ENCODE data around the gene APLP1.
"Not testable (repeated sequence)": the region's sequence is repeated elsewhere in the genome, so short reads cannot be mapped to it uniquely, and the experiment has no call there.

The APLP1 gene

GRCh38 chr19:35853038-35853756 is 15.2 kb upstream of the APLP1 start:
- no peak for DNase-seq

DNA sequence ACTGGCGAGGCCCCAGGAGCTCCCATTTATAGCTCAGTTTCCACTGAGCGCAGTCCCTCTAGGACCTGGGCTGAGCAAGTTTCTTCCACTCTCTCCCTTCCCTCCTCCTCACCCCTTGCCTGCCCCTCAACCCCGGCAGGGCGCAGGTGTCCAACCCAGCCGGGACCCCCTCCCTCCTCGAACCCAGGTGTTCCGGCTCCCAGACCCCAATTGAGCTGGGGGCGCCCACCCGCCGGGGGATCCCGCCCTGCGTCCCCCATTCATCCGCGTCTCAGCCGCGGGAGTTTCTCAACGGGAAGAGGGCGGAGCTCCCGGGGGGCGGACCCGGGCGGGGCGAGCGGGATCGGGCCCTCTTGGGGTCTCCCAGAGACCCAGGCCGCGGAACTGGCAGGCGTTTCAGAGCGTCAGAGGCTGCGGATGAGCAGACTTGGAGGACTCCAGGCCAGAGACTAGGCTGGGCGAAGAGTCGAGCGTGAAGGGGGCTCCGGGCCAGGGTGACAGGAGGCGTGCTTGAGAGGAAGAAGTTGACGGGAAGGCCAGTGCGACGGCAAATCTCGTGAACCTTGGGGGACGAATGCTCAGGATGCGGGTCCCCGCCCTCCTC is 11.7 kb upstream of the APLP1 start, which contains the start of gene KIRREL2:
Gene KIRREL2 (plus strand): TSS at position 366 of the 604 bp plus-strand sequence. CDS start 209 bp downstream, at position 575.
- DNase-seq = peak; percentile 53

DNA sequence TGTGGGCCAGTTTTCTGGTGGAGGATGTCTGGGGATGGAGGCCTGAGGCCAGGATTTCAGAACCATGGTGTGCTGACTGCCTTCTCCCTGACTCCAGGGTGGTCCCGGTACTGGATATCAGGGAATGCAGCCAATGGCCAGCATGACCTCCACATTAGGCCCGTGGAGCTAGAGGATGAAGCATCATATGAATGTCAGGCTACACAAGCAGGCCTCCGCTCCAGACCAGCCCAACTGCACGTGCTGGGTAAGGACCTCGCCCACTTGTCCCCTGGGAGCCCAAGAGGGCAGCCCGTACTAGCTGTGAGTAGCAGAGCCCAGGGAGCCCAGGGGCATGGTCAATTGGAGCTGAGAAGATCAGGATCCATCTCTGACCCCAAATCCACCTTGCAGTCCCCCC is 10.1 kb upstream of the APLP1 start:
- no peak for DNase-seq

DNA sequence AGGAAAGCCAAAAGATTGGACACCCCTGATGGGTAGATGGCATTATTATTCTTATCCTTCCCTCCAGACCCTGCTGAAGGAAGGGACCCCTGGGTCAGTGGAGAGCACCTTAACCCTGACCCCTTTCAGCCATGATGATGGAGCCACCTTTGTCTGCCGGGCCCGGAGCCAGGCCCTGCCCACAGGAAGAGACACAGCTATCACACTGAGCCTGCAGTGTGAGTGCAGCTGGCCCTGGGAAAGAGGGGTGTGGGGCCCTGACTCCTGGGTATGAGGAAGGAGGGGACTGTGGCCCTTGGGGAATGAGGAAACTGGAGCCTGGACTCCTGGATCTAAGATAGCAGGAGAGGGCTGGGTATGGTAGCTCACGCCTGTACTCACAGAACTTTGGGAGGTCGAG is 9.0 kb upstream of the APLP1 start:
- no peak for DNase-seq

GRCh38 chr19:35860436-35860817 is 7.9 kb upstream of the APLP1 start:
- no peak for DNase-seq

DNA sequence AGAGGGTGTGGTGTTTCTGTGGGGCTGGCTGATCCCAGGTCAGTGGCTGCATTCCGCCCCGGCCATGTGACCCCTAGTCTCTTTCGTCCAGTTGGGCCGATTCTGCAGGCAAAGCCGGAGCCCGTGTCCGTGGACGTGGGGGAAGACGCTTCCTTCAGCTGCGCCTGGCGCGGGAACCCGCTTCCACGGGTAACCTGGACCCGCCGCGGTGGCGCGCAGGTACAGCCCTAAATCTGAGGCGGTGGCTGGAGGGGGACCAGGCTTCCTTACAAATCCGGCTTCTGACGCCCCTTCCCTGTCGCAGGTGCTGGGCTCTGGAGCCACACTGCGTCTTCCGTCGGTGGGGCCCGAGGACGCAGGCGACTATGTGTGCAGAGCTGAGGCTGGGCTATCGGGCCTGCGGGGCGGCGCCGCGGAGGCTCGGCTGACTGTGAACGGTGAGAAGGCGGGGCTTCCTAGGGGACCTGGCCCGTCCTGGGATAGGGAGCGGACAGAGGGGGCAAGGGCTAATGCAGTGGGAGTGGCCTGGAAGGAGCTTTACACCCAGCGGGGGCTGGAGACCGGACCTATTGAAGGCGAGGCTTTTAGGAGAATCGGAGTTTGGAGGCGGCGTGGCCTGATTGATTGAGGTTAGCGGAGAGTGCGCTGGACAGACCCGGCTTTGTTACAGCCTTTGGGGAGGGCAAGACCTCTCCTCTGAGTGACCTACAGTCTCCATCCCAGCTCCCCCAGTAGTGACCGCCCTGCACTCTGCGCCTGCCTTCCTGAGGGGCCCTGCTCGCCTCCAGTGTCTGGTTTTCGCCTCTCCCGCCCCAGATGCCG is 7.3 kb upstream of the APLP1 start:
- no peak for DNase-seq

DNA sequence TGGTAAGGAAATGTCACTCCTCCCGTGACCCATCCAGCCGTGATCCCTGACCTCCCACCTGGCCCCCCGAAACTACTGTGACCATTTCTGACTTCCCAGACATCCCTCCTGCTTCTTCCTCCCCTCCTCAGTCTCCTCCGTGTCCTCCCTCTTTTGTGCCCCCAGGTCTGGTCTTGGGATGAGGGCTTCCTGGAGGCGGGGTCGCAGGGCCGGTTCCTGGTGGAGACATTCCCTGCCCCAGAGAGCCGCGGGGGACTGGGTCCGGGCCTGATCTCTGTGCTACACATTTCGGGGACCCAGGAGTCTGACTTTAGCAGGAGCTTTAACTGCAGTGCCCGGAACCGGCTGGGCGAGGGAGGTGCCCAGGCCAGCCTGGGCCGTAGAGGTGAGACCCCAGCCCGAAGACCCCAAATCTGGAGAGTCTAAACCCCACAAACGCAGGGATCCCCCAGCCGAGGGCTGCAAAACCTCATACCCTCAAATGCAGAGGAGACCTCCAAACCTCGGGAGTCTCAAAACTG is 6.7 kb upstream of the APLP1 start:
- no peak for DNase-seq

- DNase-seq = no peak
These were observed 5.8 kb upstream of the APLP1 start for GRCh38 chr19:35862528-35862927.

GRCh38 chr19:35863018-35863417 is 5.4 kb upstream of the APLP1 start:
- DNase-seq = no peak

GRCh38 chr19:35868823-35869326 is 501 bp downstream of the APLP1 start:
- DNase-seq = no peak

DNA sequence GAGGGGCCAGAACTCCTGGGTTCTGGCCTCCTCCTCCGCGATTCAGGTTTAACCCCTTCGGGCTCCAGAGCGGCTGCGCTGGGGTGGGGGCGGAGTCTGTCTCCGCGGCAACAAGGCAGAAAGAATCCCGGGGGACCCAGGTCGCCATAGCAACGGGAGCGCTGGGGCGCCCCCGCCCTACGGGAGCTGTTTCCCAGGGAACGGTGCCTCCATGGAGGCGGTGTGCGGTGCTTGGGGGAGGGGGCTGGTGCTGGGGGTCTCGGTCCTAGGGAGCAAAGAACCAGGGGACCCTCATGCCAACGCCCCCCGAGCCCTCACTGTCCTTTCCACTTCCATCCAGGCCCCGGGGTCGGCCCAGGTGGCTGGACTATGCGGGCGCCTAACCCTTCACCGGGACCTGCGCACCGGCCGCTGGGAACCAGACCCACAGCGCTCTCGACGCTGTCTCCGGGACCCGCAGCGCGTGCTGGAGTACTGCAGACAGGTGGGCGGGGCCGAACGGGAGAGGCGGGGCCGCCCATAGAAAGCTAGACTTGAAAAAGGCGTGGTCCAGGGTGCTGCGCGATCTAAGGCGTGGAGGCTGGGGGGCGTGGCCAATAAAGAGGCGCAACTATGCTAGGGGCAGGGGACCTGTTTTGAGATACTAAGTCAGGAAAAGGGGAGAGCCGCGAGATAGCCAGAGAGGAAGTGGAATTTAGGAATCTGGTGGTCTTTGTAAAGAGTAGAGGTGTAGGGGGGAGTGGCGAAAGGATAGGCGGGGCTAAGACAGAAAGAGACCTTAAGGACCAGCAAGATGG is 1.2 kb downstream of the APLP1 start:
- peak; percentile 81 for DNase-seq

DNA sequence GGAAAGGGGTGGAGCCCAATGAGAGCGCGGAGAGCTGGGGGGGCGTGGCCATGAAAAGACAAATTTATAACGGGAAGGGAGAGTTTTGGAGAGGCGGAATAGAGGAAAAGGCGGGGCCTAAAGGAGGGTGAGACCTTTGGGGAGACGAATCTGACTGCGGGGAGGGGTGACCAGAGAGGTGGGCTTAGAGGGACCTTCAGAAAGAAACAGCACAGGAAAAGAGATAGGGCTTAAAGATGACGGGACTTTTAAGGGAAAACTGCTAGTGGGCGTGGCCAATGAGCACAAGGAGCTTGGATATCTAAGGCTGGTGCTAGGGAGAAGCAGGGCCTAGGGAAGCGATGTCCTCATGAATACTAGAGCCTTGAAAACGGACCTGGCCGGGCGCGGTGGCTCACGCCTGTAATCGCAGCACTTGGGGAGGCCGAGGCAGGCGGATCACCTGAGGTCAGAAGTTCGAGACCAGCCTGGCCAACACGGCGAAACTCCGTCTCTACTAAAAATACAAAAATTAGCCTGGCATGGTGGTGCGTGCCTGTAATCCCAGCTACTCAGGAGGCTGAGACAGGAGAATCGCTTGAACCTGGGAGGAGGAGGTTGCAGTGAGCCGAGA is 1.9 kb downstream of the APLP1 start:
- DNase-seq = not testable (repeated sequence)

- no peak for DNase-seq
These were observed 2.4 kb downstream of the APLP1 start for GRCh38 chr19:35870798-35871197.

- DNase-seq = no peak
These were observed 3.2 kb downstream of the APLP1 start for GRCh38 chr19:35871611-35872010.

GRCh38 chr19:35872180-35872579 is 3.8 kb downstream of the APLP1 start:
- DNase-seq = no peak

- no peak for DNase-seq
These were observed 6.1 kb downstream of the APLP1 start for GRCh38 chr19:35874392-35874930.

DNA sequence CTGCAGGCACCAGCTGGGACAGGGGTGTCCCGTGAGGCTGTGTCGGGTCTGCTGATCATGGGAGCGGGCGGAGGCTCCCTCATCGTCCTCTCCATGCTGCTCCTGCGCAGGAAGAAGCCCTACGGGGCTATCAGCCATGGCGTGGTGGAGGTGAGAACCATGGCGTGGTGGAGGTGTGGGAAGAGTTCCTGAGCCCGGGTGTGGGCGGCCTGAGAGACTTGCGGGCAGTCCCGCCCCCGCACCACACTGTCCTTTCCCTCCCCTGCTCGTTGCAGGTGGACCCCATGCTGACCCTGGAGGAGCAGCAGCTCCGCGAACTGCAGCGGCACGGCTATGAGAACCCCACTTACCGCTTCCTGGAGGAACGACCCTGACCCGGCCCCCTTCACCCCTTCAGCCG is 10.7 kb downstream of the APLP1 start:
- no peak for DNase-seq

GRCh38 chr19:35879770-35880317 is 11.5 kb downstream of the APLP1 start:
- peak; percentile 70 for DNase-seq

DNA sequence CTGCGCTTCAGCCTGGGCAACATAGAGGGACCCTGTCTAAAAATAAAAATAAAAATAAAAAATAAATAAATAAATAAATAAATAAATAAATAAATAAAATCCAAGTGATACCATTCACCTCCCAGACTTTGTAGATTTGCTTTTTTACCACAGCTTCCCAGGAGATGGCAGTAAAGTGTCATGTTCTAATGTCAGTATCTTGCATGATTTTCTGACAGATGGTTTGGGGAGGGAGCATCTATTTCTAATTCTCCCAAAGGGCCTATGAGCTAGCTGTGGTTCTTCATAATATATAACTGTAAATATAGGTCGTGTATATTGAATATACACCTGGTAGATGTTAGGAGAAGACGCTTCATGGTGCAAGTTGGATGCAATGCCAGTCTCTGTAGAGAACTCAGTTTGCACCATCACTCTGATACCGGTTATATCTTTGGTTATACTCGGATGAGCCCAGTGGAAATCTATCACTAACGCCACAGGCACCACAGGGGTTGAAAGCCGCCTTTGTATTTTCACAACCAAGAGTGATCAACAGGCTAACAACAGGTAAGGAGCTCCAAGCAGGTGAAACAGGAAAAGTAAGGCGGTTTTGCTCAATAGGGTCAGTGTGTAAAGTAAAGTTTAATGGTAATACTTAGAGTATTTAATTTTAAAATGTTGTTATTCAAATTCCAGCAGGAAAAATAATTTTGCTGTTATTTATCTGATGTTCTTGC is 13.9 kb downstream of the APLP1 start:
- no peak for DNase-seq

DNA sequence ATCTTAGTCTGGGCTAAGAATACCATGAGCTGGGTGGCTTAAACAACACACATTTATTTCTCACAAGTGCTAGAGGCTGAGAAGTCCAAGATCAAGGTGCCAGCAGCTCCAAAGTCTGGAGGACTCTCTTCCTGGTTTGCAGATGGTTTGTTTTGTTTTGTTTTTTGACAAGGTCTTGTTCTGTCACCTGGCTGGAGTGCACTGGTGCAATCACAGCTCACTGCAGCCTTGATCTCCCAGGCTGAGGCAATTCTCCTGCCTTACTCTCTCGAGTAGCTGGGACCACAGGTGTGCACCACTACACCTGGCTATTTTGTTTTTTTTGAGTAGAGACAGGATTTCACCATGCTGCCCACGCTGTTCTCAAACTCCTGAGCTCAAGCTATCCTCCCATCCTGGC is 15.5 kb downstream of the APLP1 start:
- peak; percentile 57 for DNase-seq

All from activated T-cell treated with anti-CD3 and anti-CD28 coated beads, Interleukin-2, amount 50 U/mL, for 1 hour (primary cell).